RWPE2 (cell line): ENCODE results near the gene CAPN2.

Experiments
- ATAC-seq: fragments of 200-7000 bp; cut with Tn5 transposase; 3 replicates; pipeline ENCODE4 v1.9.1; 2021; ENCODE audit warnings: low read depth
- DNase-seq: peaks from one replicate; pipeline ENCODE4 v3.0.0-alpha.2; 2020; ENCODE audit warnings: low spot score
- H3K27ac ChIP-seq: fragments of 450-650 bp; 2 replicates; pipeline ENCODE4 v1.5.1; 2017; ENCODE audit warnings: mild to moderate bottlenecking; ENCODE audit not compliant: poor library complexity, severe bottlenecking
- H3K27me3 ChIP-seq: fragments of 250-450 bp; sonication (Bioruptor Pico); 2 replicates; pipeline ENCODE4 v1.5.1; 2021; ENCODE audit warnings: mild to moderate bottlenecking, moderate library complexity; ENCODE audit not compliant: insufficient read depth, poor library complexity, severe bottlenecking
- H3K36me3 ChIP-seq: fragments of 250-450 bp; sonication (Bioruptor Pico); 2 replicates; pipeline ENCODE4 v1.5.1; 2020; ENCODE audit warnings: low read depth, mild to moderate bottlenecking, moderate library complexity
- H3K4me1 ChIP-seq: fragments of 250-450 bp; sonication (Bioruptor Pico); 2 replicates; pipeline ENCODE4 v1.5.1; 2021; ENCODE audit warnings: mild to moderate bottlenecking, moderate library complexity; ENCODE audit not compliant: insufficient read depth, poor library complexity, severe bottlenecking
- H3K4me3 ChIP-seq: fragments of 250-450 bp; sonication (Bioruptor Pico); 2 replicates; pipeline ENCODE4 v1.5.1; 2021; ENCODE audit warnings: mild to moderate bottlenecking, moderate library complexity; ENCODE audit not compliant: severe bottlenecking
- H3K9me3 ChIP-seq: fragments of 250-450 bp; sonication (Bioruptor Pico); 2 replicates; pipeline ENCODE4 v1.5.1; 2021; ENCODE audit warnings: mild to moderate bottlenecking, moderate library complexity; ENCODE audit not compliant: severe bottlenecking
- TF ChIP-seq, protein P1 (sequence below): fragments of 450-650 bp; IDR thresholded peaks from one replicate; pipeline ENCODE4 v1.5.1; 2017; ENCODE audit warnings: mild to moderate bottlenecking, moderate library complexity; ENCODE audit not compliant: poor library complexity, severe bottlenecking

Gene CAPN2

DNA sequence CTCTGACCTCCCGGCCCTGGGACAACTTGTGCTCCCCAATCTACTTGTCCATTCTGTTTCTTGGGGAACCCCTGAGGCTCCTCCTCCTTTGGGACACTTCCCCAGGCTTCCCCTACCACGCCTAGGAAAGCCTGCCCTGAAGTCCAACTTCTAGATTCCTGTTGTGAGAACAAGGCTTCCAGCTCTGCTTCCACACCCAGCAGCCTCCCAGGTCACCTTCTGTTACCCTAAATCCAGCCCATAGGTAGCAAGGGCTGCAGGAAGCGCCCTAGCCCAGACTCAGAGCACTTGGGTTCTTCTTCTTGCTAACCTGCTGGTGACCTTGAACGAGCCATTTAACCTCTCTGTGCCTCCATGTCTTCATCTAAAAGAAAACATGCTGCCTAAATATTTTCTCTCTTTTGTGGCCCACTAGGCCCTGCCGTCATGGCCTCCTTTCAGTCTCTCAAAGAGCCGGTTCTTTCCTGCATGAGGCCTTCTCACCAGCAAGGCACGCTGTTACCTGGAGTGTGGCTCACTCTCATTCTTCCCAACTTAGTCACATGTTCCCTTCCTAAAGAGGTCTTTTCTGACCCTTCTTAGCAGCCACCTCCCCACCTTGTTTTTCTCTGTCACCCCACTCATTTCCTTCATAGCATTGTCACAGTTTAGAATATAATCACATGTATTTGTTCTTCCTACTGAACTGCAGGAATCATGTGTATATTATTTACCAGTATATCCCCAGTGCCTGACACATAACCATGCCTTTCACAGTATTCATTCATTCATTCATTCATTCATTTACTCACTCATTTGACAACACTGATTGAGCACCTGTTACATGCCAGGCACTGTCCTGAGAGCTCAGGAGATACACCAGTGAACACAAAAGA is 1.4 kb downstream of the CAPN2 start:
- Histone ChIP-seq H3K36me3 (peaks cover 37% of the 10 kb centered on the region), H3K27ac (peak overlapping the region; percentile 94), H3K9me3 (no peaks in the 10 kb centered on the region), H3K4me3 (peak overlapping the region; percentile 93), H3K4me1 (peaks cover 42% of the 10 kb centered on the region), H3K27me3 (no peaks in the 10 kb centered on the region)
- ATAC-seq: peak; percentile 20; the same call in 1 of the 3 replicates
- no peak for DNase-seq
- TF ChIP-seq, protein P1, sequence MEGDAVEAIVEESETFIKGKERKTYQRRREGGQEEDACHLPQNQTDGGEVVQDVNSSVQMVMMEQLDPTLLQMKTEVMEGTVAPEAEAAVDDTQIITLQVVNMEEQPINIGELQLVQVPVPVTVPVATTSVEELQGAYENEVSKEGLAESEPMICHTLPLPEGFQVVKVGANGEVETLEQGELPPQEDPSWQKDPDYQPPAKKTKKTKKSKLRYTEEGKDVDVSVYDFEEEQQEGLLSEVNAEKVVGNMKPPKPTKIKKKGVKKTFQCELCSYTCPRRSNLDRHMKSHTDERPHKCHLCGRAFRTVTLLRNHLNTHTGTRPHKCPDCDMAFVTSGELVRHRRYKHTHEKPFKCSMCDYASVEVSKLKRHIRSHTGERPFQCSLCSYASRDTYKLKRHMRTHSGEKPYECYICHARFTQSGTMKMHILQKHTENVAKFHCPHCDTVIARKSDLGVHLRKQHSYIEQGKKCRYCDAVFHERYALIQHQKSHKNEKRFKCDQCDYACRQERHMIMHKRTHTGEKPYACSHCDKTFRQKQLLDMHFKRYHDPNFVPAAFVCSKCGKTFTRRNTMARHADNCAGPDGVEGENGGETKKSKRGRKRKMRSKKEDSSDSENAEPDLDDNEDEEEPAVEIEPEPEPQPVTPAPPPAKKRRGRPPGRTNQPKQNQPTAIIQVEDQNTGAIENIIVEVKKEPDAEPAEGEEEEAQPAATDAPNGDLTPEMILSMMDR: no peak

GRCh38 chr1:223714421-223714724 is 2.0 kb downstream of the CAPN2 start:
- Histone ChIP-seq H3K4me3 (peak overlapping the region; percentile 93), H3K4me1 (peaks cover 45% of the 10 kb centered on the region), H3K9me3 (no peaks in the 10 kb centered on the region), H3K27ac (peak overlapping the region; percentile 94), H3K27me3 (no peaks in the 10 kb centered on the region), H3K36me3 (peaks cover 43% of the 10 kb centered on the region)
- no peak for ATAC-seq
- DNase-seq: no peak
- TF ChIP-seq, protein P1: no peak

DNA sequence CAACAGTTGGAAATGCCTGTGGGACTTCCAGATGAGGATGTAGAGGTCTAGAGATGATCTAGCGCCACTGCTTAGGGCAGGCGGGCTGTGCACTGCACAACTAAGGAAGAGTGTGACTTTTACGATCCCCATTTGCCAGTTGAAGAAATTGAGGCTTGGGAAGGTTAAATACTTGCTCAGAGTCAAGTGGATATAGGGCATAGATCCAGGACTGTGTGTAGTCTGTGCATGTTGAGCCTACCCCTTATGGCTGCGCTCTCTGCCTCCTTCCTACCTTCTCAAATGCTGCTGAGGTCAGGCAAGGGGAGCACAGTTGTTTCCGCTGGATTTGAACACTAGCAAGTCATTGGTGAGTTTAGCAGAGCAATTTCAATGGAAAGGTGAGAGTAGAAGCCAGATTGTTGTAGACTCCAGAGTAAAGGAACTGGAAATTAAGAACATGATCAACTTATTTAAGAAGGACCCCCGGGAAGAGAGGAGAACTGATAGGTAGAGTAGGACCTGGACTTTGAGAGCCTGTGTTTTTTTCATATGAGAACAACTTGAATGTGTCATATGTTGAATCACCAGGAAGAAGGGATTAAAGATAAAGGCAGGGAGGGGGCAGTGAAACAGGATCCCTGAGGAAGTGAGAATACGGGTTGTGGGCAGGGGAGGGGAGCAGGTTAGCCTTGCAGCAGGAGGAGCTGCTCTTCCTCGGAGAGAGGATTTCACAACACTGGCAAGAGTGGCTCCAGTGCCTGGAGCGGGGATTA is 2.7 kb downstream of the CAPN2 start:
- Histone ChIP-seq H3K36me3 (peaks cover 49% of the 10 kb centered on the region), H3K4me1 (peaks cover 45% of the 10 kb centered on the region), H3K27ac (peak overlapping the region; percentile 94), H3K4me3 (peak overlapping the region; percentile 9), H3K27me3 (no peaks in the 10 kb centered on the region), H3K9me3 (no peaks in the 10 kb centered on the region)
- peak; percentile 83 for DNase-seq
- TF ChIP-seq, protein P1: no peak
- ATAC-seq: peak; percentile 72

DNA sequence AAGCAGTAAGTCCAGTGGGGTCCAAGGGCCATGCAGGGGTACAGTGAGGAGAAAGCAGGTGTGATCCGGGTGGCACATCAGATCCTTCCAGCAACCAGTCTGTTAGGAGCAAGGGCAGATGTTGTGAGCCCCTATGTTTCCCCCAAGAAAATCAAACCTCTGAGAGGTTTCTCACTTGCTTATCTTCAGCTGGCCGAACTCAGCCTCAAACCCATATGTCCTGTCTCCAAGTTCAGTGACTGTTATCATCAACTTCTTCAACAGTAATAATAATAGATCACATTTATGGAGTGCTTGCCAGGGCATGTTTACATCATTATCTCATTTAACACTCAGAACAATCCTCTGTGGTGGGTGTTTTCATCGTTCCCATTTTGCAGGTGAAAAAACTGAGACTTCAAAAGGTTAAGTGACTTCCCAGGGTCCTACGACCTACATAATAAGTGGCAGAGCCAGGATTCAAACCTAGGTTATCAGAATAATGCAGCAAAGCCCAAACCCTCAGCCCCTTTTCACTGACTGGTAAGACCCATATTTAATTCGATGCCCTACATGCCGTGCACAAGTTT is 3.3 kb downstream of the CAPN2 start:
- ATAC-seq (no peak), DNase-seq (no peak)
- Histone ChIP-seq H3K27me3 (no peaks in the 10 kb centered on the region), H3K4me3 (no peak overlapping the region), H3K4me1 (peaks cover 49% of the 10 kb centered on the region), H3K36me3 (peaks cover 54% of the 10 kb centered on the region), H3K27ac (peak overlapping the region; percentile 94), H3K9me3 (no peaks in the 10 kb centered on the region)
- TF ChIP-seq, protein P1: no peak
